IgD-negative memory B cell (primary cell): ENCODE results near the gene IFFO2. TPM values are rescaled to one million over a fixed set of nuclear protein-coding genes. Genes with fewer than 3 reads are reported as not detected.

ENCODE experiments used
- H3K27ac Mint-ChIP-seq, 3 donors: one replicate each; pipeline ENCODE4 v1.8.0; 2020 to 2022; ENCODE audit warnings: mild to moderate bottlenecking in 3 of 3, mixed read lengths in 3 of 3, moderate library complexity in 1 of 3
- H3K27me3 Mint-ChIP-seq: one replicate; pipeline ENCODE4 v1.8.0; 2021; ENCODE audit warnings: mixed read lengths
- H3K36me3 Mint-ChIP-seq: one replicate; pipeline ENCODE4 v1.8.0; 2020; ENCODE audit warnings: mild to moderate bottlenecking, mixed read lengths
- H3K4me1 Mint-ChIP-seq, 3 donors: one replicate each; pipeline ENCODE4 v1.8.0; 2020 to 2022; ENCODE audit warnings: mixed read lengths in 3 of 3, mild to moderate bottlenecking in 1 of 3
- H3K4me3 Mint-ChIP-seq, 4 donors: one replicate each; pipeline ENCODE4 v1.8.0; 2020 to 2022; ENCODE audit warnings: mild to moderate bottlenecking in 4 of 4, mixed read lengths in 4 of 4, moderate library complexity in 3 of 4
- H3K9me3 Mint-ChIP-seq, 3 donors: one replicate each; pipeline ENCODE4 v1.8.0; 2020 to 2021; ENCODE audit warnings: mixed read lengths in 3 of 3, mild to moderate bottlenecking in 1 of 3
- polyA plus RNA-seq: library from polyadenylated mRNA; unstranded; fragments of 300-500 nt; fragmentation: Illumina TruSeq; gene quantifications from one replicate; pipeline ENCODE4 v1.2.3, GENCODE V29; 2021

Gene IFFO2
- polyA plus RNA-seq, 1 donor from 2014 or later = 1.5 TPM

DNA sequence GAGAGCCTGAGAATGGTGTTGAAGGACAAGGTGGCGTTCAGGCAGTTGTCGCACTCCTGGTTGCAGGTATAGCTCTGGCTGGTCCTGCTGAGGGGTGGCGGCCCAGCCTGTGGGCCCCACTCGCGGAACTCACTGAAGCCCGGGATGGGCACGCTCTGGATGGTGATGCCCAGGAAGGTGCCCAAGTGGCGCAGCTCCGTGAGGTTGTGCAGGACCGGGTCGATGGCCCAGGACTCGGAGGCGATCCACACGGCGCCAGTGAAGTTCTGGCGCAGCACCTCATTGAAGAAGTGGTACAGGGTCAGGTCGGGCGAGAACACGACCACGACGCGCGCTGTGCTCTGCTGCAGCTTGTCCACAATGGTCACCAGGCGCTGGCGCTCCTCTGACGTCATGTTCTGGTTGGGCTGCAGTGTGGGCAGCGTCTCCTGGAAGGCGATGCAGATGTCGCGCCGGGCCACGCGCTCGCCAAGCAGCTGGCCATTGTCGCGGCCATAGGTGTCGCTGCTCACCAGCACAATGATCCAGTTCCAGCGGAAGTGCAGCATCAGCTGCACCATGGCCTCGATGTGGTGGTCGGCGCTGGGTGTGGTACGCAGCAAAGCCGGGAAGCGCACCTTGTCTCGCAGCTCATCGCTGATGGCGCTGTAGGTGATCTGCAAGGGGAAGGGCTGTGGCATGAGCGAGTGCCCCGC is 102.0 kb downstream of the IFFO2 start:
- Mint-ChIP-seq H3K4me1 (no peaks in the 10 kb centered on the region), H3K27ac (no peak overlapping the region), H3K27me3 (peaks cover 3% of the 10 kb centered on the region), H3K4me3 (no peak overlapping the region), H3K36me3 (no peaks in the 10 kb centered on the region), H3K9me3 (no peaks in the 10 kb centered on the region)

Other genes with a start within 250 kb of the IFFO2 start
- gene TAS1R2, start 97.0 kb downstream of the IFFO2 start, polyA plus RNA-seq = not detected
- gene ALDH4A1, start 54.1 kb downstream of the IFFO2 start, polyA plus RNA-seq = 2.8 TPM